A673 (cell line): ENCODE data around the gene TBCE.

Experiments used
- EZH2 ChIP-seq: fragments of 200-600 bp; sonication (generic); IDR thresholded peaks from 2 replicates; pipeline ENCODE4 v1.6.1; 2017; ENCODE audit warnings: borderline replicate concordance, low read depth, mild to moderate bottlenecking, mixed read lengths, antibody characterized with exemption, low read length; ENCODE audit not compliant: poor library complexity, severe bottlenecking
- TF ChIP-seq, protein P1 (sequence below): fragments of 300-800, 200-600 bp; sonication (generic); conservative IDR thresholded peaks from 2 replicates; pipeline ENCODE4 v1.5.1; 2017; ENCODE audit warnings: low read depth, mild to moderate bottlenecking, antibody characterized with exemption, low read length, moderate library complexity, mixed read lengths

DNA sequence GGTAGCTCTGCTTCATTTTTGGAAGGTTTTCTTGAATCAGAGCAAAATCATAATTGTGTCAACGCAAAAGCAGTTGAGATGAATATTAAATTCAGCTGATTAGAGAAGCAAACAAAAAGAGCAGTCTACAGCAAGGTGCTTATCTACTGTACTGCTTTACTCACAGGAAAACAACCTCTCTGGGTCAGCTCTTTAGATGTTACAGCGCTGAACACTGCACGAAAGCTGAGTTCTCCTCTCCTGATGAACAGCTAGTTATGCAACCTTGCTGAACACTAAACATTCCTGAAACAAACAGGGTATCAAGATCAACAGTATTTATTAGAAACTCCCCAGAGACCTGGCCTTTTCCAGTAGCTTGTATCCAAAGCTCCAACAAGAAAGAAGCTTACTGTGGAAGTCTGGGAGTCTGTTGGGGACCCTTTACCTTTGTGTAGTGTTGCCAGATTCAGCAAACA, 41.3 kb downstream of the TBCE start:
- TF ChIP-seq EZH2: no peak
- TF ChIP-seq, protein P1, sequence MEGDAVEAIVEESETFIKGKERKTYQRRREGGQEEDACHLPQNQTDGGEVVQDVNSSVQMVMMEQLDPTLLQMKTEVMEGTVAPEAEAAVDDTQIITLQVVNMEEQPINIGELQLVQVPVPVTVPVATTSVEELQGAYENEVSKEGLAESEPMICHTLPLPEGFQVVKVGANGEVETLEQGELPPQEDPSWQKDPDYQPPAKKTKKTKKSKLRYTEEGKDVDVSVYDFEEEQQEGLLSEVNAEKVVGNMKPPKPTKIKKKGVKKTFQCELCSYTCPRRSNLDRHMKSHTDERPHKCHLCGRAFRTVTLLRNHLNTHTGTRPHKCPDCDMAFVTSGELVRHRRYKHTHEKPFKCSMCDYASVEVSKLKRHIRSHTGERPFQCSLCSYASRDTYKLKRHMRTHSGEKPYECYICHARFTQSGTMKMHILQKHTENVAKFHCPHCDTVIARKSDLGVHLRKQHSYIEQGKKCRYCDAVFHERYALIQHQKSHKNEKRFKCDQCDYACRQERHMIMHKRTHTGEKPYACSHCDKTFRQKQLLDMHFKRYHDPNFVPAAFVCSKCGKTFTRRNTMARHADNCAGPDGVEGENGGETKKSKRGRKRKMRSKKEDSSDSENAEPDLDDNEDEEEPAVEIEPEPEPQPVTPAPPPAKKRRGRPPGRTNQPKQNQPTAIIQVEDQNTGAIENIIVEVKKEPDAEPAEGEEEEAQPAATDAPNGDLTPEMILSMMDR: no peak
